ENCODE measurements around the gene PDZD8.

DNA sequence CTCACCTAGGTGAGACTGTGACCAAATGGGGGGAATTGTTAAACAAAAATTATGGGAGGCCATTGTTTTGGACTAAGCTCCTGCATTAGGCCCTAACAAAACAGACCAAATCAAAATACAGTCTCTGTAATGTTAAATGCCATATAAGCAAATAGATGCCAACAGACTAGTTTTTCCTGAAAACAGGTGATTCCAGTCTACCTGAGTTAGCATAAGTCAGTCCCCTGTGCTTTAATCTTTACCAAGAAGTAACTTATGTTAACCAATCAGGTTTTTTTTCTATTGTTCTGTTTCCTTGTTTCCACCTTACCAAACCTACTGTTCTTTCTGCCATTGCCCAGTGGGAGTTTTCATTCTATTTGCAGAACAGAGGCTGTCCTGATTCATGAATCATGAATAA lies 48.0 kb downstream of the PDZD8 start:
- TF ChIP-seq, protein P1, sequence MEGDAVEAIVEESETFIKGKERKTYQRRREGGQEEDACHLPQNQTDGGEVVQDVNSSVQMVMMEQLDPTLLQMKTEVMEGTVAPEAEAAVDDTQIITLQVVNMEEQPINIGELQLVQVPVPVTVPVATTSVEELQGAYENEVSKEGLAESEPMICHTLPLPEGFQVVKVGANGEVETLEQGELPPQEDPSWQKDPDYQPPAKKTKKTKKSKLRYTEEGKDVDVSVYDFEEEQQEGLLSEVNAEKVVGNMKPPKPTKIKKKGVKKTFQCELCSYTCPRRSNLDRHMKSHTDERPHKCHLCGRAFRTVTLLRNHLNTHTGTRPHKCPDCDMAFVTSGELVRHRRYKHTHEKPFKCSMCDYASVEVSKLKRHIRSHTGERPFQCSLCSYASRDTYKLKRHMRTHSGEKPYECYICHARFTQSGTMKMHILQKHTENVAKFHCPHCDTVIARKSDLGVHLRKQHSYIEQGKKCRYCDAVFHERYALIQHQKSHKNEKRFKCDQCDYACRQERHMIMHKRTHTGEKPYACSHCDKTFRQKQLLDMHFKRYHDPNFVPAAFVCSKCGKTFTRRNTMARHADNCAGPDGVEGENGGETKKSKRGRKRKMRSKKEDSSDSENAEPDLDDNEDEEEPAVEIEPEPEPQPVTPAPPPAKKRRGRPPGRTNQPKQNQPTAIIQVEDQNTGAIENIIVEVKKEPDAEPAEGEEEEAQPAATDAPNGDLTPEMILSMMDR (conservative IDR thresholded peaks at IDR 0.05): no peak
- TF ChIP-seq EZH2 (IDR thresholded peaks at IDR 0.05; ENCODE audit: low read depth): no peak
